SIG-M5 treated with dmso at 0.1 percent for 504 hours (cell line): ENCODE results near the gene NELL1.
"Not testable (repeated sequence)": the region's sequence is repeated elsewhere in the genome, so short reads cannot be mapped to it uniquely, and the experiment has no call there.

Experiments
- DNase-seq: peaks from one replicate; lab custom pipeline; 2025; ENCODE audit not compliant: unreplicated experiment; lab: John Stamatoyannopoulos, UW

NELL1 gene

GRCh38 chr11:21179770-21180169, 510.4 kb downstream of the NELL1 start:
- no peak for DNase-seq

- DNase-seq: no peak
These were observed 510.8 kb downstream of the NELL1 start for GRCh38 chr11:21180182-21180581.

GRCh38 chr11:21185959-21186358, 516.6 kb downstream of the NELL1 start:
- DNase-seq: no peak

GRCh38 chr11:21190181-21190580, 520.8 kb downstream of the NELL1 start:
- DNase-seq: no peak

- DNase-seq: no peak
These were observed 526.6 kb downstream of the NELL1 start for GRCh38 chr11:21195995-21196394.

GRCh38 chr11:21198498-21198897, 529.1 kb downstream of the NELL1 start:
- no peak for DNase-seq

GRCh38 chr11:21205205-21205604, 535.8 kb downstream of the NELL1 start:
- no peak for DNase-seq

- DNase-seq: no peak
These were observed 556.5 kb downstream of the NELL1 start for GRCh38 chr11:21225860-21226259.

GRCh38 chr11:21229224-21229623, 559.8 kb downstream of the NELL1 start:
- DNase-seq: no peak

GRCh38 chr11:21250196-21250595, 580.8 kb downstream of the NELL1 start:
- no peak for DNase-seq

GRCh38 chr11:21254055-21254454, 584.7 kb downstream of the NELL1 start:
- DNase-seq: no peak

- DNase-seq: no peak
These were observed 585.4 kb downstream of the NELL1 start for GRCh38 chr11:21254790-21255189.

GRCh38 chr11:21257461-21257860, 588.1 kb downstream of the NELL1 start:
- DNase-seq: no peak

GRCh38 chr11:21258414-21258813, 589.0 kb downstream of the NELL1 start:
- no peak for DNase-seq

- no peak for DNase-seq
These were observed 590.7 kb downstream of the NELL1 start for GRCh38 chr11:21260101-21260500.

- DNase-seq: no peak
These were observed 593.6 kb downstream of the NELL1 start for GRCh38 chr11:21262992-21263391.

- DNase-seq: no peak
These were observed 594.7 kb downstream of the NELL1 start for GRCh38 chr11:21264125-21264524.

GRCh38 chr11:21268036-21268435, 598.6 kb downstream of the NELL1 start:
- no peak for DNase-seq

- DNase-seq: not testable (repeated sequence)
These were observed 602.8 kb downstream of the NELL1 start for GRCh38 chr11:21272139-21272538.

GRCh38 chr11:21278840-21279239, 609.5 kb downstream of the NELL1 start:
- no peak for DNase-seq

GRCh38 chr11:21285104-21285503, 615.7 kb downstream of the NELL1 start:
- DNase-seq: no peak

GRCh38 chr11:21289686-21290085, 620.3 kb downstream of the NELL1 start:
- DNase-seq: no peak

GRCh38 chr11:21295508-21295907, 626.1 kb downstream of the NELL1 start:
- DNase-seq: no peak

- no peak for DNase-seq
These were observed 632.6 kb downstream of the NELL1 start for GRCh38 chr11:21301981-21302380.
